Left ventricle myocardium inferior (tissue), 1 donor: Measurements from ENCODE around the gene HTT-AS. TPM values are rescaled to one million over a fixed set of nuclear protein-coding genes. Genes with fewer than 3 reads are reported as not detected.

Source experiments
- DNase-seq: peaks from one replicate; pipeline ENCODE4 v3.0.0-alpha.2; 2020
- H3K27ac ChIP-seq: fragments of 200-600 bp; replicated peaks from 2 replicates; pipeline ENCODE4 v1.8.0; 2021
- H3K27me3 ChIP-seq: fragments of 200-600 bp; 2 replicates; pipeline ENCODE4 v1.8.0; 2021; ENCODE audit warnings: low read depth
- H3K36me3 ChIP-seq: fragments of 200-600 bp; 2 replicates; pipeline ENCODE4 v1.8.0; 2021
- H3K4me1 ChIP-seq: fragments of 200-600 bp; 2 replicates; pipeline ENCODE4 v1.8.0; 2021
- H3K4me3 ChIP-seq: fragments of 200-600 bp; 2 replicates; pipeline ENCODE4 v1.8.0; 2021; ENCODE audit warnings: mild to moderate bottlenecking, moderate library complexity
- H3K9me3 ChIP-seq: fragments of 200-600 bp; replicated peaks from 2 replicates; pipeline ENCODE4 v1.8.0; 2021
- intact Hi-C: fragments of 100-400 bp; cut with micrococcal nuclease; formaldehyde crosslinking; loops from one replicate; pipeline ENCODE4 v1.11.0; 2022
- total RNA-seq: library from RNA; stranded (reverse); fragmentation: NEBNext Ultra II Directional; extraction: Animal tissue kit (Norgen Biotek cat#: 25700); gene quantifications from one replicate; pipeline ENCODE4 v1.2.1, GENCODE V29; 2021
- TF ChIP-seq, protein P1 (sequence below): fragments of 200-600 bp; IDR thresholded peaks from 2 replicates; pipeline ENCODE4 v1.8.0; 2021; ENCODE audit warnings: antibody characterized with exemption, mild to moderate bottlenecking, borderline replicate concordance
- donor health status: DM: no; HTN: yes; CAD: no; lungs with severe emphysema.

HTT-AS gene
- total RNA-seq, 1 donor from 2014 or later = not detected

DNA sequence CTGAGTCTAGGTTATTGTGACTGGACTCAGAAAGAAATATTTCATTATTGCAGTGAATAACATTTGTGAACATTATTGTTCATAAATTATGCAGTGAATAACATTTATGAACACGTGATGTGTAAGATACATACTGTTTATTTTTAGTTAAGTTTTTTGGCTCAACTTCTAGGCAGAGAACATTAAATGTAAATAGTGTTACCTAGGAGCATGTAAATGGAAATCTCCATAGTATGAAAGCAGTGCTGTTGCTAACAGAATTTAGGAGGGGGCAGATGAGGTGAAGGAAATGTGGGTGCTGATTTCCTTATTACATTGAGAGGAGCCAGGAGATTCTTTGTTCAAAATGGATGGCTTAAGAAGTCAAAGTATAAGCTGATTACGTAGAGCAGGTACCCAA lies 45.1 kb upstream of the HTT-AS start:
- peaks cover 52% of the 10 kb centered on the region for H3K4me1 ChIP-seq

DNA sequence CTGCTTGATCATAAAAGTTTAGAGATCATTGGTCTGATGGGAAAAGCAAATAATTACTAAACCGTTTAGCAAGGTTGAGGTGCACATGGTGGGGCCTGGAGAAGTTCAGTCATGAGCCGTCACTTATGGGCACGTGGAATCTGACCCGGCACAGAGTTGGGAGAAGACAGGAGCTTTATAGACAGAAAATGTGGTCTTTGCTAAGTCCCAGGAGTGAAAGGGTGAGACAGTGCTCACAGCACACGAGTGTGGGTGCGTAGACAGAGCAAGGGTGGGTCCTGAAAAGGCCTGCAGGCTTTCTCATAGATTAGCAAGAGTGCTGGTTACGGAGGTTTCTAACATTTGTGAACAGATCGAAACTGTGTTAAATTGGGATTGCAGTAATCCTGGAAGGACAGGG lies 44.0 kb upstream of the HTT-AS start:
- DNase-seq = no peak
- Histone ChIP-seq H3K9me3 (no peaks in the 10 kb centered on the region), H3K4me1 (peaks cover 46% of the 10 kb centered on the region), H3K36me3 (peaks cover 51% of the 10 kb centered on the region), H3K4me3 (no peak overlapping the region), H3K27me3 (no peaks in the 10 kb centered on the region), H3K27ac (no peak overlapping the region)
- intact Hi-C loops = no loop called here
- TF ChIP-seq, protein P1, sequence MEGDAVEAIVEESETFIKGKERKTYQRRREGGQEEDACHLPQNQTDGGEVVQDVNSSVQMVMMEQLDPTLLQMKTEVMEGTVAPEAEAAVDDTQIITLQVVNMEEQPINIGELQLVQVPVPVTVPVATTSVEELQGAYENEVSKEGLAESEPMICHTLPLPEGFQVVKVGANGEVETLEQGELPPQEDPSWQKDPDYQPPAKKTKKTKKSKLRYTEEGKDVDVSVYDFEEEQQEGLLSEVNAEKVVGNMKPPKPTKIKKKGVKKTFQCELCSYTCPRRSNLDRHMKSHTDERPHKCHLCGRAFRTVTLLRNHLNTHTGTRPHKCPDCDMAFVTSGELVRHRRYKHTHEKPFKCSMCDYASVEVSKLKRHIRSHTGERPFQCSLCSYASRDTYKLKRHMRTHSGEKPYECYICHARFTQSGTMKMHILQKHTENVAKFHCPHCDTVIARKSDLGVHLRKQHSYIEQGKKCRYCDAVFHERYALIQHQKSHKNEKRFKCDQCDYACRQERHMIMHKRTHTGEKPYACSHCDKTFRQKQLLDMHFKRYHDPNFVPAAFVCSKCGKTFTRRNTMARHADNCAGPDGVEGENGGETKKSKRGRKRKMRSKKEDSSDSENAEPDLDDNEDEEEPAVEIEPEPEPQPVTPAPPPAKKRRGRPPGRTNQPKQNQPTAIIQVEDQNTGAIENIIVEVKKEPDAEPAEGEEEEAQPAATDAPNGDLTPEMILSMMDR = no peak

More for the DNA sequence above, 45.1 kb upstream of the HTT-AS start:
- TF ChIP-seq, protein P1 = no peak
- H3K4me3 ChIP-seq = no peak overlapping the region
- intact Hi-C loops = no loop called here
- no peaks in the 10 kb centered on the region for H3K9me3 ChIP-seq
- H3K27me3 ChIP-seq = no peaks in the 10 kb centered on the region
- no peak overlapping the region for H3K27ac ChIP-seq
- H3K36me3 ChIP-seq = peaks cover 51% of the 10 kb centered on the region
- no peak for DNase-seq

DNA sequence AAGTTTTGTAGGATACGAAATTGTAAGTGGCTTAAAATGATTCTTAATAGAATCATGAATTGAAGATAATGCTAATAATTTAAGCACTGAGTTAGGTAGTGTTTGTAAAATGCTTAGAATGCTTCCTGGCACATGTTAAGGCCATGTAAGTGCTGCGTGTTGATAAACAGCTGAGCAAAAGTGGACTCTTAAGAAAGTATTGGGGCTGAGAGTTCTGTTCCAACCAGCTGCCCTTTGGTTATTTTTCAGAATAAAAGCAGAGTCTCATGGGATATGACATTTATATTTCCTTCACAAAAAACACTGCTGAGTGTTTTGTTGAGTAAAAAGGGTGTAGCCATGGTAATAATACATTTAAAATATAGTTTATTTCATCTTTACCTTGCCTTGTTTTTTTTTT lies 42.6 kb upstream of the HTT-AS start:
- Histone ChIP-seq H3K4me3 (no peak overlapping the region), H3K4me1 (peaks cover 46% of the 10 kb centered on the region), H3K9me3 (no peaks in the 10 kb centered on the region), H3K27me3 (no peaks in the 10 kb centered on the region), H3K27ac (peak overlapping the region; percentile 31), H3K36me3 (peaks cover 48% of the 10 kb centered on the region)
- intact Hi-C loops = no loop called here
- TF ChIP-seq, protein P1 = no peak
- DNase-seq = no peak

DNA sequence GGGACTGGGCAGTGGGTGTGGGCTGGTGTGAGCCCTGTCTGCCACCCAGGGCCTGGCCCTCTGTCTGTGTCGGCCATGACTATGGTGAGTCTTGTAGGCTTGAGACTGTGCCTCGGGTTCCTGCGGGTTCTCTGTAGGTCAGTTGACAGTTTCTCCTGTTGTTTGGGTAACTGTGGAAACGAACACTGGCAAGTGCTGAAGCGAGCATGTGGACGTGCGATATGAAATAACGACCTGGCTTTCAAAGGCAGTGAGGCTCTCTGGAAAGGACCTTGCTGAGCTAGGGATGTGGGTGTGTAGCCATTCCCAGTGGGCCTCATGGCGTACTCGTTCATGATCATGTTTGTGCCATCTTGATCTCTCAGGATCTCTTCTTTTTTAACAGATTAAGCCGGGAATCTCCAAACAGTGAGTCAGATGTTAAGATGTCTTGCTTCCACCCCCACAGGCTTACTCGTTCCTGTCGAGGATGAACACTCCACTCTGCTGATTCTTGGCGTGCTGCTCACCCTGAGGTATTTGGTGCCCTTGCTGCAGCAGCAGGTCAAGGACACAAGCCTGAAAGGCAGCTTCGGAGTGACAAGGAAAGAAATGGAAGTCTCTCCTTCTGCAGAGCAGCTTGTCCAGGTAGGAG lies 41.4 kb upstream of the HTT-AS start:
- Histone ChIP-seq H3K27ac (peak overlapping the region; percentile 31), H3K9me3 (no peaks in the 10 kb centered on the region), H3K27me3 (no peaks in the 10 kb centered on the region), H3K4me1 (peaks cover 49% of the 10 kb centered on the region), H3K4me3 (no peak overlapping the region), H3K36me3 (peaks cover 36% of the 10 kb centered on the region)
- TF ChIP-seq, protein P1 = no peak
- intact Hi-C loops = no loop called here
- no peak for DNase-seq

DNA sequence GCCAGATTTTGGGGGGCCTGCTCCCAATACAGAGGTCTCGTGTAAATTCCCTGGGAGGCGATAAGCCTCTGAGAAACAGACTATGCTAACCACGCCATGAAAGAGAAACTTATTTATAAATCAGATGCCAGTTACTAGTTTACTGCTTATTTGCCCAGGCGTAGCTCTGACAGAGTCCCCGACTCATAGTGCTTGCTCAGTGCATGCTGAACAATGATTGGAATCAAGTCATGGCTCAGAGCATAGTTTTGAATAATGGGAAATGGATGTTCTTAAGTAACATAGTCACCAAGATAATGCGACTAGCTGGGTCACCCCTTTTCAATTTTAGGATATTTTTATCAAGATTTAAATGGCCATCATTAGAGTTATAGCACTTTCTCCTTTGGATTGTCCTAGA lies 40.0 kb upstream of the HTT-AS start:
- no peak for DNase-seq
- Histone ChIP-seq H3K9me3 (no peaks in the 10 kb centered on the region), H3K4me3 (no peak overlapping the region), H3K4me1 (peaks cover 53% of the 10 kb centered on the region), H3K27ac (no peak overlapping the region), H3K27me3 (no peaks in the 10 kb centered on the region), H3K36me3 (peaks cover 35% of the 10 kb centered on the region)
- TF ChIP-seq, protein P1 = no peak
- intact Hi-C loops = no loop called here
